ENCODE results near the gene RNF213. TPM values are rescaled to one million over a fixed set of nuclear protein-coding genes. Genes with fewer than 3 reads are reported as not detected.

Gene RNF213
- polyA plus RNA-seq, 1 of the 3 experiments (the other 2 are of a cell fraction): 57.5 TPM

- POLR2A ChIA-PET: interaction anchor here (0.8 to 2.6 kb wide), 6 partner anchors 8 to 557 kb away, joined by 3 to 10 read pairs (median 4); partner anchors contain the start of genes ENDOV and GAA
- no peak overlapping the region for H3K4me2 ChIP-seq
- CTCF ChIA-PET: interaction anchor here (1.0 to 6.5 kb wide), 8 partner anchors 8 to 558 kb away, joined by 3 to 81 read pairs (median 18); partner anchors contain the start of gene ENDOV
Measured at GRCh38 chr17:80424261-80424660, 163.6 kb downstream of the RNF213 start.

More at GRCh38 chr17:80424261-80424660, 163.6 kb downstream of the RNF213 start:
- no peaks in the 10 kb centered on the region for H3K9me3 ChIP-seq
- peaks cover 6% of the 10 kb centered on the region for H3F3A ChIP-seq (replicated peaks; ENCODE audit: insufficient read depth)
- H3K36me3 ChIP-seq (replicated peaks in 1 of 2; ENCODE audit: control insufficient read depth in 1 of 2, insufficient read depth in 2 of 2, low read length in 1 of 2): peaks cover 9 to 26% of the 10 kb centered on the region in 2 experiments
- no peak overlapping the region for H2AFZ ChIP-seq (ENCODE audit: low read depth)
- WGBS (ENCODE audit: low lambda C conversion rate): 100% methylated on average over 2 of the region's 8 CpGs
- H3K9me2 ChIP-seq: no peaks in the 10 kb centered on the region
- H3K27me3 ChIP-seq (ENCODE audit: insufficient read depth): no peaks in the 10 kb centered on the region
- peaks cover 4% of the 10 kb centered on the region; the same call in 1 of the 2 replicates for H4K20me1 ChIP-seq (ENCODE audit: insufficient read depth)
- H3K4me3 ChIP-seq (ENCODE audit: low read depth in 2 of 2, low read length in 1 of 2): no peak overlapping the region
- H3K27ac ChIP-seq (ENCODE audit: low read depth in 2 of 2, low read length in 1 of 2): no peak overlapping the region
- DNase-seq: peak; percentile 22
- TF ChIP-seq EP300 (IDR thresholded peaks at IDR 0.05; ENCODE audit: borderline replicate concordance in 1 of 2, low read depth in 1 of 2, low read length in 1 of 2): no peak
- TF ChIP-seq ELF1 (IDR thresholded peaks at IDR 0.05): no peak
- TF ChIP-seq RFX5 (IDR thresholded peaks at IDR 0.05; ENCODE audit: low read length): no peak
- no peak for TF ChIP-seq USF2 (IDR thresholded peaks at IDR 0.05; ENCODE audit: borderline replicate concordance, low read depth, low read length)
- no peak for TF ChIP-seq MAX (IDR thresholded peaks at IDR 0.05; ENCODE audit: low read depth)
- no peak for TF ChIP-seq PBX3 (IDR thresholded peaks at IDR 0.05)
- TF ChIP-seq FOXM1 (IDR thresholded peaks at IDR 0.05; ENCODE audit: low read depth): no peak
- no peak for TF ChIP-seq REST (IDR thresholded peaks at IDR 0.05; ENCODE audit: low read depth, low read length)
- no peak for TF ChIP-seq IRF3 (IDR thresholded peaks at IDR 0.05; ENCODE audit: low read depth, low read length)
- no peak for TF ChIP-seq ZBTB33 (IDR thresholded peaks at IDR 0.05; ENCODE audit: borderline replicate concordance, low read depth)
- no peak for TF ChIP-seq EZH2phosphoT487 (IDR thresholded peaks at IDR 0.05; ENCODE audit: borderline replicate concordance, low read depth)
- no peak for TF ChIP-seq NFIC (IDR thresholded peaks at IDR 0.05; ENCODE audit: borderline replicate concordance)
- TF ChIP-seq GATA2 (CRISPR knock-in tag; IDR thresholded peaks at IDR 0.05): no peak
- TF ChIP-seq RXRA (IDR thresholded peaks at IDR 0.05; ENCODE audit: borderline replicate concordance, low read depth): no peak
- TF ChIP-seq TAF1 (IDR thresholded peaks at IDR 0.05; ENCODE audit: borderline replicate concordance, low read depth, low read length): no peak
- no peaks in the 10 kb centered on the region for H3K79me2 ChIP-seq (ENCODE audit: insufficient read depth)
- no peaks in the 10 kb centered on the region; a peak in 1 of 4 replicates for H3K4me1 ChIP-seq (ENCODE audit: control insufficient read depth in 1 of 2, insufficient read depth in 2 of 2, low read depth in 1 of 2, low read length in 1 of 2)
- H3K9ac ChIP-seq: no peak overlapping the region

All from SK-N-SH (cell line).